ENCODE results near the gene OR52J3.
"Not testable (repeated sequence)": the region's sequence is repeated elsewhere in the genome, so short reads cannot be mapped to it uniquely, and the experiment has no call there.

OR52J3 gene

GRCh38 chr11:5046226-5046625, at the start of gene OR52J3:
Gene OR52J3, plus strand, starts transcription at chr11:5046526. Its CDS starts 0 bp downstream, at chr11:5046526.
- DNase-seq (ENCODE audit: low spot score), result no peak

DNA sequence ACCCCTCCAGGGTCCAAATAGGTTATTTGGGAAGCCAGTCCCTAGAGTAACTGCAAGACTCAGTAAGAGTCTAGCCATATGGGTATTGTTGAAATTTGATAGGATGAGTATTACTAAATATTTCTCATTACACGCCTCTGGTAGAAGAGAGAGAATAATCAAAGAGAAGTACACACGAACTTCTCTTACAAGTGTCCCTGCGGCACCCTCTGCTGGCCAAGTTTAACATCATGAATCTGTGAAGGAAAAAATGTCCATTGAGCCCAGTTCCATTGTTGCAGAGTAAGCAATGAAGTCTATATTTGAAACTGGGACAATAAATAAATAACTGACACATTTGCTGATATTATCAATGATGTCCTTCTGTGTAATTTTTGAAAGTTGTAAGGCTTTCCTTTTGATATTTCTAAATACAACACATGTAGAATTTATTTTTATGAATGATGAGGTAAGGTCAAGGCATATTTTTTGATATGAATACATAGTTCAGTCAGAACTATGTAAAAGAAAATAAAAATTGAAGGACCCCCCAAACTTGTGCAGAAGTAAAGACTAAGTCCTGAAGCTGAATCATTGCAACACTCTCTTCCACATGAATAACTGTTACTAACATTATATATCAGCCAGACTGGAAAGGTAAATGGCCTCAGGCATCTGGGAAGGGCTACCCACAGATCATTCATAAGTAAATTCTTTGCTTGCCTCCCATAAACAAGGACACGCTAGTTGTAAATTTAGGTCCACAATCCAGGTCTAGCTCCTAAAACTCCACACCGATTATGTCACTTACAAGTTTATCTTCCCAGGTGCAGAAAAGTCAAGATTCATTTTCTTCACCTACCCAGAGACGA, 41.7 kb upstream of the OR52J3 start:
- peak; percentile 53 for DNase-seq (ENCODE audit: low spot score)

DNA sequence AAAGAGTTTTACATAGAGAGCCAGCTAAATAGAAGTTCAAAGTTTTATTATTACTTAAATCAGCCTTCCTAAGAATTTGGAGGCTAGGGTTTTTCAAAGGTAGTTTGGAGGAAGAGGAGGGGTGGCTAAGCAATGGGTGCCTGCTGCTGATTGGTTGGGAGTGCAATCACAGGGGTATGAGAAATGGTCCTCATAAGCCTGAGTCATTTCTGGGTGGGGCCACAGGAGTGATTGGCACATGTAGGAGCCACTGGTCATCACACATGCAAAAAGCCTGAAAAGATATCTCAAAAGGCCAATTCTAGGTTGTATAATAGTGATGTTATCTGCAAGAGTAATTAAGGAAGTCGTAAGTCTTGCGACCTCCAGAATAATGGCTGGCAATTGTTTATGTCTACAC, 38.8 kb upstream of the OR52J3 start:
- DNase-seq (ENCODE audit: low spot score), result no peak

DNA sequence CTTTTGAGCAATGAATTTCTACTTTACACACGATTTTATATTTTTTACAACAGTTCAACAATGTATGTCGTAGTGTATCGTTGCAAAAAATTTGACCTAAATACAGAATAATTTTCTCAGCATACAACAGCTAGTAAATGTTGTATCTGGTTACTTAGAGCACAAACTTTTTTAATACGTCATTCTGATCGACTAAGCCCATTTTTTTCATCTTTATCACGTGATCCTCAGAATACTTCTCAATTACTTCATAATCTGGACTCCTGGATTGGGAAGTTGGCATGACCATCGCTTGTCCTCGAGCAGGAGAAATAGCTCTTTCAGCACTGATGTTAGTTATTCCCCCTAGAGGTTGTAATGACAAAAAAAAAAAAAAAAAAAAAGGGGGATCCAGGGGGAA, 35.1 kb upstream of the OR52J3 start:
- no peak for DNase-seq (ENCODE audit: low spot score)

- no peak for DNase-seq (ENCODE audit: low spot score)
Measured at GRCh38 chr11:5013012-5013411, 33.3 kb upstream of the OR52J3 start.

DNA sequence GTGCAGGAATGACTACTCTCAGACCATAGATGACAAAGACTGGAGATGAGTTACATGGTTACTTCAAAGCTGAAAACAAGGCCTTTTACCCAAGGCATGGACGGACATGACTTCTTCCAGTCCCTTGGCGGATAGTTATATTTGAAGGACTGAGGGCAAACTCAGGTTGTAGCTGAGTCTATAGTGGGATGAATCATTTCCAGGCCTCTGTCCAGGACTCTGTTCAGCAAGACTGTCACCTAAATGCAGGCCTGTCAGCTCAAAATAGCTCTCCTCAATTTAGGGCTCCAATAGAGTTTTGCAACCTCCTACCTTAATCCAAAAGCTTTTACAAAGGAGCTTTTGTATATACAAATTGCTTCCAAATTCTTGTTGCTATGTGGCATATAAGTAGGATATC, 24.3 kb upstream of the OR52J3 start:
- DNase-seq (ENCODE audit: low spot score), result no peak

GRCh38 chr11:5036669-5037068, 9.7 kb upstream of the OR52J3 start:
- no peak for DNase-seq (ENCODE audit: low spot score)

DNA sequence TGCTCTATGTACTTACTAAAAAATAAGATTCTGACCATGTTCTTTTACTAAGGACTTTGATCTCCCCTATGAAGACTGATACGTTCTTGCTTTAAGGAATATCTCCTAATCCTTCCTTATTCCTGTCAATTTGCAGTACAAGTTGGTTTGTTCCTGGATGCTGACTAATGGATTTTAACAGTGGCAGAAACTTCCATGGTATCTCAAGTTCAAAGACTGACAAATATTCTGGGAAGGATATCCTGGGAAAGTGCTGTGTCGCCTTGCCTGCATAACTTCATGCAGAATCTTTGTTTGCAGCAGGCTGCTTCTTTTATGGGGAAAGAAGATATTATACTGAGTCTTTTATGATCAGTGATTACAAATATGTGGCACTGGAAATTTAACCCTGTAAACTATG, 8.4 kb upstream of the OR52J3 start:
- no peak for DNase-seq (ENCODE audit: low spot score)

- no peak for DNase-seq (ENCODE audit: low spot score)
Measured at GRCh38 chr11:5038341-5038740, 8.0 kb upstream of the OR52J3 start.

DNA sequence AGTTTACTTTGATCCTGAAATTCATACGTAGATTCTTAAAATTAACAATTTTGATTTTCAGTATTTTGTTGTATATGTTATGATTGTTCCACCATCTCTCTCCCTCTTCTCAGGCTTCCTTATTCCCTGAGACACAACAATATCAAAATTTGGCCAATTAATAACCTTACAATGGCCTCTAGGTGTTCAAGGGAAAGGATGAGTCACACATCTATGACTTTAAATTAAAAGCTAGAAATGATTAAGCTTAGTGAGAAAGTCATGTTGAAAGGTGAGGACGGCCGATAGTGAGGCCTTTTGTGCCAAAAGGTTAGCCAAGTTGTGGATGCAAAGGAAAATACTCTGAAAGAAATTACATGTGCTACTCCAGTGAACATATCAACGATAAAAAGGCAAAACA, 5.5 kb upstream of the OR52J3 start:
- DNase-seq (ENCODE audit: low spot score), result no peak

DNA sequence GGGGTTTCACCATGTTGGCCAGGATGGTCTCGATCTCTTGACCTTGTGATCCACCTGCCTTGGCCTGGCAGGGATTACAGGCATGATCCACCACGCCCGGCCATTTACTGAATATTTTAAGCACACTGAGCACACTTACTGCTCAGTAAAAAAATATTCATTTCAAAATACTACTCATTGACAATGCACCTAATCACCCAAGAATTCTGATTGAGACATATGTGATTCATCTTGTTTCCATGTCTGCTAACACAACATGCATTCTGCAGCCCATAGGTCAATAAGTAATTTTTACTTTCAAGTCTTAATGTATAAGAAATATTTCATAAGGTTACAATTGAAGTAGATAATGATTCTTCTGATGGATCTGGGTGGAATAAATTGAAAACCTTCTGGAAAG, 4.2 kb upstream of the OR52J3 start:
- DNase-seq (ENCODE audit: low spot score), result no peak

DNA sequence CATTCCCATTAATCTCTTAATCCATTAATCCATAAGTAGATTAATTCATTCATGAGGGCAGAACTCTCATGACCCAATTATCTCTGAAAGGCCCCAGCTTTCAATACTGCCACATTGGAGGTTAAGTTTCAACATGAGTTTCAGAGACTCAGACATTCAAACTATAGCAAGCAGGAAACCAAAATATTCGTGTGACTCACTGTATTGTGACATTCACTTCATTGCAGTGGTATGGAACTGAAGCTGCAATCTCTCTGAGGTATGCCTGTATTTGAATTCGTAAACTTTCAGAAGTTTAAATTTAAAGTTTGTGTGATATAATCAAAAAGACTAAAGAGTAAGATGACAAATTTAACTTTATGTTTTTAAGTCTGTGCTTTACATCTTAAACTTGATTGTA, 2.9 kb upstream of the OR52J3 start:
- DNase-seq (ENCODE audit: low spot score), result no peak

GRCh38 chr11:5046754-5047330, 516 bp downstream of the OR52J3 start:
- DNase-seq (ENCODE audit: low spot score), result no peak

DNA sequence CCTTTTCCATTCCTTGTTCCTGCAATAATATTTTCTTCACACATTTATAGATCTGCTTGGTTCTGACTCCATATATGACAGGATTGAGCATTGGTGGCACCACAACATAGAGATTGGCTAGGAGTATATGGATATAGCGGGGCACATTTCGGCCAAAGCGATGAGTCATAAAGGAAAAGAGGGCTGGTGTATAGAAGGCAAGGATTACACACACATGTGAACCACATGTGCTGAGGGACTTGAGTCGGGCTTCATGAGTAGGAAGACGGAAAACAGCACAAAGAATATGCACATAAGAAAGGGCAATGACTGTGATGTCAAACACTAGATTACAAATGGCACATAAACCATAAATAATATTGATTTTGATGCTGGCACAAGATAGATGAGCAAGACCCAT, 12.4 kb downstream of the OR52J3 start:
- DNase-seq (ENCODE audit: low spot score), result not testable (repeated sequence)

- no peak for DNase-seq (ENCODE audit: low spot score)
Measured at GRCh38 chr11:5059391-5059790, 13.1 kb downstream of the OR52J3 start, which contains the start of gene OR52E2. Gene OR52E2, minus strand, starts transcription at chr11:5059627. Its CDS starts 0 bp downstream, at chr11:5059627.

DNA sequence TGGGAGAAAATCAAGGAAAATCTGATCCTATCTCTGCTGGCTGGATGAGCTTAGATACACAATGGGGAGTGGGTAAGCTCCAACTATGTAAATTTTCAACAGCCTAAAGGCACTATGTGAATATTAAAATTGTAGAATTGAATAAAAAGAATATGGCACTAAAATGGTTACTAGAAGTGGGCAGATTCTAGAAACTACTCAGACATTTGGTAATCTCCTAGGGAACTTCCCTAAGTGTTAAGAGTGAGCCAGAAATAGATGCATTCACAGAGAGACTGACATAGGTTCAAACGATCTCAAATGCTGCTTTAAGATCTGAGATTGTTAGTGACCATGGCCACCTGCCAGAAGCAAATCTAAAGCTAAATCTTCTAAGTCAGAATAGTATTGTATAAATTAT, 18.7 kb downstream of the OR52J3 start:
- no peak for DNase-seq (ENCODE audit: low spot score)

GRCh38 chr11:5069272-5069671, 22.9 kb downstream of the OR52J3 start, which contains the start of gene OR52E1:
Gene OR52E1, plus strand, starts transcription at chr11:5069572.
- DNase-seq (ENCODE audit: low spot score), result no peak

DNA sequence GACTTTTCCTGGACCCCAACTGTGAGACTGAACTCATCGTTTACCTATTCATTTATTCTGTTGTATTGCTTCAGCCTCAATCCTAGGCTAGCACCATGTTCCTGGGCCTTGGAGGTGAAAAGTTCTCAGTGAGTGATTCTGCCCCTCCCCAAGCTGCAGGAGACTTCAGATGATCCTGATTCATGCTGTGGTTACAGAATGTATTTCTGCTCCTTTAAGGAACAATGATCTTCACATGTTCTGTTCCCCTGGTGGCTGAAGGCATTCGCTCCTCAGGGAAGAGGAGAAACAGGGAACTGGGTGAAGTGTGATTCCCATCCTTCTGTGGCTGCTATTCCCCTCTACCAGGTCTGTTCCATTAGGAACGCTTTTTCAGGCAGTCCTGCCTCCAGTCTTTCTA, 25.5 kb downstream of the OR52J3 start:
- no peak for DNase-seq (ENCODE audit: low spot score)

DNA sequence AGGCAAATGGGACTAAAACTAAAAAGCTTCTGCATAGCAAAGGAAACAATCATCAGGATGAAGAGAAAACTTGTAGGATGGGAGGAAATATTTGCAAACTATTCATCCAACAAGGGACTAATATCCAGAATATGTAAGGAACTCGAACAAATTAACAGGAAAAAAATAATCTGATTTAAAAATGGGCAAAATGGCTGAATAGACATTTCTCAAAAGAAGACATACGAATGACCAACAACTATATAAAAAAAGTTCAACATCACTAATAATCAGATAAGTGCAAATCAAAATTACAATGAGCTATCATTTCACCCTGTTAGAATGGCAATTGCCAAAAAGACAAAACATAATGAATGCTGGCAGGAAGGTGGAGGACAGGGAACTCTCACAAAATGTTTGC, 35.1 kb downstream of the OR52J3 start:
- no peak for DNase-seq (ENCODE audit: low spot score)

- no peak for DNase-seq (ENCODE audit: low spot score)
Measured at GRCh38 chr11:5083602-5084001, 37.3 kb downstream of the OR52J3 start.

- no peak for DNase-seq (ENCODE audit: low spot score)
Measured at GRCh38 chr11:5088556-5088955, 42.2 kb downstream of the OR52J3 start.

GRCh38 chr11:5090668-5091067, 44.3 kb downstream of the OR52J3 start:
- DNase-seq (ENCODE audit: low spot score), result no peak

DNA sequence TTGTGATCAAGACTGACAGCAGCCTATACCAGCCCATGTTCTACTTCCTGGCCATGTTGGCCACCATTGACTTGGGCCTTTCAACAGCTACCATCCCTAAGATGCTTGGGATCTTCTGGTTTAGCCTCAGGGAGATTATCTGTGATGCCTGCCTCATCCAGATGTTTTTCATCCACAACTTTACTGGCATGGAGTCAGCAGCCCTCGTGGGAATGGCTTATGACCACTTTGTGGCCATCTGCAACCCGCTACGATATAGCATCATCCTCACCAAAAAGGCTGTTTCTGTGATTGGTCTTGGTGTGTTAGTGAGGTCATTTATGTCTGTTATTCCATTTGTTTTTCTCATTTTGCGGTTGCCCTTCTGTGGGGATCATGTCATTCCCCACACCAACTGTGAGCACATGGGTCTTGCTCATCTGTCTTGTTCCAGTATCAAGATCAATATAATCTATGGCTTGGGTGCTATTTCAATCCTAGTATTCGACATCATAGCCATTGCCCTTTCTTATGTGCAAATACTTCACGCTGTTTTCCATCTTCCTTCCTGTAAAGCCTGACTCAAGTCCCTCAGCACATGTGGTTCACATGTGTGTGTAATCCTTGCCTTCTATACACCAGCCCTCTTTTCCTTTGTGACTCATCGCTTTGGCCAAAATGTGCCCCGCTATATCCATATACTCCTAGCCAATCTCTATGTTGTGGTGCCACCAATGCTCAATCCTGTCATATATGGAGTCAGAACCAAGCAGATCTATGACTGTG, 46.7 kb downstream of the OR52J3 start:
- DNase-seq (ENCODE audit: low spot score), result no peak

Data from ecto neural progenitor cell (in vitro differentiated cells).